ENCODE measurements around the gene SRSF9. TPM values are rescaled to one million over a fixed set of nuclear protein-coding genes. Genes with fewer than 3 reads are reported as not detected.

Gene SRSF9
- total and polyA plus RNA-seq, 2 of the 13 experiments (the other 11 are each of a cell fraction or from before 2014, with no cell fraction given): 125 to 144 TPM

GRCh38 chr12:120439646-120440247, 29.8 kb downstream of the SRSF9 start (continued):
- no peak for TF ChIP-seq ZNF543 (CRISPR knock-in tag; IDR thresholded peaks at IDR 0.05)
- no peak for TF ChIP-seq ZNF782 (CRISPR knock-in tag; IDR thresholded peaks at IDR 0.05; ENCODE audit: borderline replicate concordance)
- no peak for TF ChIP-seq CSRNP2 (CRISPR knock-in tag; conservative IDR thresholded peaks at IDR 0.05; ENCODE audit: low read depth)
- peak; percentile 42; the same call in 1 of the 2 replicates for TF ChIP-seq ZBTB33 (CRISPR knock-in tag; IDR thresholded peaks at IDR 0.05)
- no peak for TF ChIP-seq ZNF264 (CRISPR knock-in tag; IDR thresholded peaks at IDR 0.05)

- in situ Hi-C loops (cut with HindIII; ENCODE audit: extremely low pct_ligation_motif_present, low pct_unique_long_range_greater_than_20kb): loop anchor here (10.0 kb wide), 1 partner anchor 114 kb away; the partner anchor contains the start of gene PLA2G1B
- peak overlapping the region; percentile 85 to 96 (median 90) for H3K4me3 ChIP-seq (replicated peaks in 1 of 3; ENCODE audit: insufficient read depth in 1 of 3, low read depth in 2 of 3, low read length in 3 of 3)
- H3K9me3 ChIP-seq (ENCODE audit: low read length): no peaks in the 10 kb centered on the region
- intact Hi-C loops (cut with micrococcal nuclease; ENCODE audit: unreplicated experiment): loop anchor here (2.0 to 10.0 kb wide), 2 partner anchors 28 to 114 kb away; partner anchors contain the start of gene PLA2G1B
- WGBS (ENCODE audit: low lambda C conversion rate): 16% methylated on average over 15 of the region's 17 CpGs
- ChIA-PET CTCF (ENCODE audit: low intra/inter-chr PET ratio, low total read pairs) (interaction anchor here (1.2 kb wide), 1 partner anchor 31 kb away, joined by 3 read pairs; the partner anchor contains the start of gene SRSF9), POLR2A (interaction anchor here (0.7 to 1.4 kb wide), 4 partner anchors 7 to 237 kb away, joined by 3 to 8 read pairs (median 6); partner anchors contain the start of gene RPLP0)
- peaks cover 16% of the 10 kb centered on the region; the same call in 1 of the 2 replicates for H4K20me1 ChIP-seq (ENCODE audit: insufficient read depth, low read length)
- BruUV-seq (replicated peaks): TSS peak; percentile 77
- peak overlapping the region; percentile 90 for H3K4me2 ChIP-seq (ENCODE audit: low read depth, low read length)
- no peaks in the 10 kb centered on the region; a peak in 1 of 5 replicates for H3K27me3 ChIP-seq (ENCODE audit: control insufficient read depth in 1 of 2, insufficient read depth in 2 of 2, low read length in 2 of 2)
- FAIRE-seq (no peak), ATAC-seq (peak; percentile 20), DNase-seq (ENCODE audit: low spot score) (no peak)
- H3K27ac ChIP-seq (ENCODE audit: extremely low read length, insufficient read depth, low read length): peak overlapping the region; percentile 52
- H3K9ac ChIP-seq (ENCODE audit: insufficient read depth, low read depth, low read length): peak overlapping the region; percentile 79
- no peak overlapping the region for H2AFZ ChIP-seq (ENCODE audit: low read length)
- H3K36me3 ChIP-seq (replicated peaks in 1 of 2; ENCODE audit: control insufficient read depth in 1 of 2, insufficient read depth in 2 of 2, low read length in 2 of 2): peaks cover 6 to 18% of the 10 kb centered on the region in 2 experiments; a peak in 3 of 5 replicates
- peaks cover 24% of the 10 kb centered on the region for H3K79me2 ChIP-seq (ENCODE audit: insufficient read depth, low read length)
- H3K4me1 ChIP-seq (ENCODE audit: insufficient read depth, low read length): peaks cover 27% of the 10 kb centered on the region
- no peak for TF ChIP-seq ZMAT3 (CRISPR knock-in tag; conservative IDR thresholded peaks at IDR 0.05)
- TF ChIP-seq SRF (IDR thresholded peaks at IDR 0.05; ENCODE audit: low read depth, low read length): no peak
- no peak for TF ChIP-seq KDM4B (CRISPR knock-in tag; IDR thresholded peaks at IDR 0.05)
- no peak for TF ChIP-seq ARID3A (IDR thresholded peaks at IDR 0.05; ENCODE audit: low read depth, low read length)
- no peak for TF ChIP-seq SKI (IDR thresholded peaks at IDR 0.05; ENCODE audit: partially characterized antibody)
- no peak for TF ChIP-seq HNF4A (CRISPR knock-in tag; IDR thresholded peaks at IDR 0.05)
- TF ChIP-seq ZNF274 (CRISPR knock-in tag; IDR thresholded peaks at IDR 0.05): no peak
- no peak for TF ChIP-seq ATF6 (CRISPR knock-in tag; conservative IDR thresholded peaks at IDR 0.05)
Observed at GRCh38 chr12:120438495-120439198, 30.9 kb downstream of the SRSF9 start.

All from HepG2 (cell line).